GM23248 (cell line): ENCODE results near the gene PPARGC1A. TPM values are rescaled to one million over a fixed set of nuclear protein-coding genes. Genes with fewer than 3 reads are reported as not detected.

Experiments used
- DNase-seq: peaks from one replicate; pipeline ENCODE4 v3.0.0-alpha.2; 2015
- H2AFZ ChIP-seq: fragments of 200-600 bp; sonication (generic); 2 replicates; pipeline ENCODE4 v1.6.1; 2016; ENCODE audit warnings: antibody characterized with exemption
- H3F3A ChIP-seq: fragments of 200-600 bp; sonication (generic); 2 replicates; pipeline ENCODE4 v1.6.1; 2016; ENCODE audit warnings: mild to moderate bottlenecking, antibody characterized with exemption, mixed run types; ENCODE audit not compliant: insufficient read depth
- H3K27ac ChIP-seq: fragments of 200-600 bp; sonication (generic); 2 replicates; pipeline ENCODE4 v1.5.1; 2016; ENCODE audit warnings: mild to moderate bottlenecking
- H3K27me3 ChIP-seq: fragments of 200-600 bp; sonication (generic); replicated peaks from 2 replicates; pipeline ENCODE4 v1.6.1; 2016; ENCODE audit warnings: mild to moderate bottlenecking; ENCODE audit not compliant: insufficient read depth
- H3K36me3 ChIP-seq: fragments of 200-600 bp; sonication (generic); 2 replicates; pipeline ENCODE4 v1.6.1; 2016; ENCODE audit warnings: low read depth, mild to moderate bottlenecking
- H3K4me1 ChIP-seq: fragments of 200-600 bp; sonication (generic); 2 replicates; pipeline ENCODE4 v1.6.1; 2016; ENCODE audit warnings: mild to moderate bottlenecking; ENCODE audit not compliant: insufficient read depth
- H3K4me2 ChIP-seq: fragments of 200-600 bp; sonication (generic); one replicate; pipeline ENCODE4 v1.6.1; 2016; ENCODE audit warnings: mild to moderate bottlenecking; ENCODE audit not compliant: unreplicated experiment
- H3K4me3 ChIP-seq: fragments of 200-600 bp; sonication (generic); 2 replicates; pipeline ENCODE4 v1.5.1; 2016; ENCODE audit warnings: mild to moderate bottlenecking
- H3K79me2 ChIP-seq: fragments of 200-600 bp; sonication (generic); 2 replicates; pipeline ENCODE4 v1.6.1; 2016; ENCODE audit warnings: mild to moderate bottlenecking; ENCODE audit not compliant: insufficient read depth
- H3K9ac ChIP-seq: fragments of 200-600 bp; sonication (generic); 2 replicates; pipeline ENCODE4 v1.6.1; 2016; ENCODE audit warnings: mild to moderate bottlenecking
- H3K9me2 ChIP-seq: fragments of 200-600 bp; sonication (generic); 2 replicates; pipeline ENCODE4 v1.6.1; 2016; ENCODE audit warnings: mixed run types, mild to moderate bottlenecking, moderate library complexity; ENCODE audit not compliant: insufficient read depth
- H3K9me3 ChIP-seq: fragments of 200-600 bp; sonication (generic); one replicate; pipeline ENCODE4 v1.6.1; 2017; ENCODE audit warnings: low read depth
- H4K20me1 ChIP-seq: fragments of 200-600 bp; sonication (generic); 2 replicates; pipeline ENCODE4 v1.6.0; 2016; ENCODE audit not compliant: insufficient read depth
- EZH2 ChIP-seq: fragments of 200-600 bp; sonication (generic); IDR thresholded peaks from 2 replicates; pipeline ENCODE4 v1.6.1; 2018; ENCODE audit warnings: antibody characterized with exemption, mild to moderate bottlenecking; ENCODE audit not compliant: insufficient read depth, poor library complexity, severe bottlenecking
- EZH2phosphoT487 ChIP-seq: fragments of 200-600 bp; sonication (generic); IDR thresholded peaks from 2 replicates; pipeline ENCODE4 v1.6.1; 2018; ENCODE audit warnings: antibody characterized with exemption, moderate library complexity, mild to moderate bottlenecking, low read depth; ENCODE audit not compliant: insufficient read depth
- WGBS, 2 experiments: methylation state at CpG; one replicate each; pipeline ENCODE4 v1.1.6; 2015 to 2017; ENCODE audit warnings: low lambda C conversion rate in 2 of 2, low coverage in 1 of 2; ENCODE audit errors: missing lambda C conversion rate in 2 of 2; 5-methylcytosine and 5-hydroxymethylcytosine counted together
- in situ Hi-C: fragments of 300-500 bp; cut with MboI; formaldehyde crosslinking; loops from 2 replicates; pipeline ENCODE4 v1.15.0; 2020
- polyA plus RNA-seq: library from polyadenylated mRNA; unstranded; fragments of >200 nt; fragmentation: Nextera tagmentation; extraction: Ambion mirVana; gene quantifications from 2 replicates; pipeline ENCODE4 v1.2.1, GENCODE V29; 2016
- total RNA-seq: library from RNA; depleted of rRNA; stranded (reverse); fragments of >200 nt; shearing (Covaris generic); gene quantifications from 2 replicates; pipeline ENCODE4 v1.2.3, GENCODE V29; 2014

PPARGC1A gene
- total and polyA plus RNA-seq, 2 experiments from 2014 or later: not detected

DNA sequence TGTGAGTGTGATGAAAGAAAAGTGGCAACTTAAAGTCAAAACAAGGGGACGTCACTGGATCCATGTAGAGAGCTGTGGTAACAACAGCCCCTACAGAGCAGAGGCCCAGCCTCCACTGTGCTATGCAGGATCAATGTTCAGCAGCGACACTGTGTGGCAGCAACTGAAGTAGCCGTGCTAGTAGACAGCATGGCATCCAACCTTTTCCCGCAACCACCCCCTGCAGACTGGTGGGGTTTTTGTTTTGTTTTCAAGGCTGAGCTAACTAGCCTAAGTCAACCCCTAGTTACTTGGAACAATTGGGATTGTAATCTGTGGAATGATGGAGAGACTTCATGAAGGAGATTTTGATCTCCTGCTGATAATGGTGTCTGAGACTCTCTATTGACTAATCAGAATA, 44.4 kb upstream of the PPARGC1A start:
- Histone ChIP-seq H3K9me3 (no peaks in the 10 kb centered on the region), H3K4me1 (peaks cover 32% of the 10 kb centered on the region), H3K27me3 (no peaks in the 10 kb centered on the region), H3F3A (0 out of 2 replicates have a peak, but pooled peaks cover 6% of the 10 kb centered on the region), H2AFZ (no peak overlapping the region), H3K27ac (no peak overlapping the region), H3K4me2 (no peak overlapping the region), H4K20me1 (no peaks in the 10 kb centered on the region), H3K9me2 (no peaks in the 10 kb centered on the region), H3K79me2 (no peaks in the 10 kb centered on the region), H3K4me3 (no peak overlapping the region), H3K36me3 (no peaks in the 10 kb centered on the region), H3K9ac (no peak overlapping the region)
- no peak for DNase-seq
- TF ChIP-seq EZH2phosphoT487 (no peak), EZH2 (no peak)
- in situ Hi-C loops: no loop called here
- 88 to 94% methylated on average over 4 of the region's 4 CpGs for WGBS, 2 experiments

DNA sequence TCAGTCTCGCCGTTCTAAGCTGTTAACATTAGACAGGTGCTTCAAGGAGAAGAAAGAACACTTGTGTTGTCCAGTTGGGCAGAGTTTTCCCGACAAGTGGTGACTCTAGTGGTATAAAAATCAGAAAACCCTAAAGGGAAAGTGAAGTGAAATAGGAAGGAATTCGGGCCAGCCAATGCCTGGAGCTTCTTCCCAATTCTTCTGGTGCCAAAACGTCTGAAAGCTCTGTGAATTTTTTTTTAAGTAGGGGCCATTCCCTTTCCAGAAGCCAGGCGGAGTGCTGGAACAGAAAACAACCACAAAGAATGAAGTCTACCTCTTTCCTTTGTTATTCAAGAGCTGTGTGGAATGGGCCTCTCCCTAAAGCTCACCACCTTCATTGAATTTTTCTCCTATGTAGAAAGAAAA, 43.1 kb upstream of the PPARGC1A start:
- WGBS, 2 experiments: 23 to 26% methylated on average over 6 of the region's 6 CpGs
- Histone ChIP-seq H3K27me3 (no peaks in the 10 kb centered on the region), H2AFZ (peak overlapping the region; percentile 24; the same call in 1 of the 2 replicates), H4K20me1 (no peaks in the 10 kb centered on the region), H3F3A (0 out of 2 replicates have a peak, but pooled peaks cover 6% of the 10 kb centered on the region), H3K9me2 (no peaks in the 10 kb centered on the region), H3K4me3 (no peak overlapping the region), H3K4me1 (peaks cover 32% of the 10 kb centered on the region), H3K36me3 (no peaks in the 10 kb centered on the region), H3K79me2 (no peaks in the 10 kb centered on the region), H3K4me2 (peak overlapping the region; percentile 36), H3K27ac (no peak overlapping the region), H3K9me3 (no peaks in the 10 kb centered on the region), H3K9ac (no peak overlapping the region)
- DNase-seq: peak; percentile 64
- no peak for TF ChIP-seq EZH2phosphoT487
- TF ChIP-seq EZH2: no peak
- in situ Hi-C loops: no loop called here

DNA sequence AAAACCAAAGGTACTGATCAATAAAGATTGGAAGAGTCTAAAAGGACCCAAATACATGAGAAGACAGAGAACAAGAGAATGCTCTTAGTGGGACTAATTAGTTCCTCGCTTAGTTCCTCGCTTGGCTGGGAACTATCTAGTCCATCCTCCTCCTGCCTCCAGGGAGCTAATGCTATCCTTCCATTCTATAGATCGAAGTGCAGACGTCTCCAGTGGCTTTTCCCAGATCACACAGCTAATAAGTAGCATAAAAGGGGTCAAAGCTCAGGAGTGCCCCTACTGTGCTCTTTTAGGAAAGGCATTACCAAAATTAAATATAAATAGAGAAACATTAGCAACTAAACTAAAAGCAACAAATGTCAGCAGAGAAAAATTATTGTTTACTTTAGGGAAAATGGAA, 42.3 kb upstream of the PPARGC1A start:
- in situ Hi-C loops: no loop called here
- Histone ChIP-seq H2AFZ (no peak overlapping the region), H3K36me3 (no peaks in the 10 kb centered on the region), H3K27ac (no peak overlapping the region), H3K4me2 (no peak overlapping the region), H3K9me3 (no peaks in the 10 kb centered on the region), H3K9ac (no peak overlapping the region), H3K9me2 (no peaks in the 10 kb centered on the region), H3K79me2 (no peaks in the 10 kb centered on the region), H3K4me3 (no peak overlapping the region), H3K27me3 (no peaks in the 10 kb centered on the region), H4K20me1 (no peaks in the 10 kb centered on the region), H3F3A (0 out of 2 replicates have a peak, but pooled peaks cover 6% of the 10 kb centered on the region), H3K4me1 (peaks cover 32% of the 10 kb centered on the region)
- DNase-seq: no peak
- TF ChIP-seq EZH2phosphoT487 (no peak), EZH2 (no peak)
- WGBS, 2 experiments: 83 to 95% methylated on average over 4 of the region's 4 CpGs

DNA sequence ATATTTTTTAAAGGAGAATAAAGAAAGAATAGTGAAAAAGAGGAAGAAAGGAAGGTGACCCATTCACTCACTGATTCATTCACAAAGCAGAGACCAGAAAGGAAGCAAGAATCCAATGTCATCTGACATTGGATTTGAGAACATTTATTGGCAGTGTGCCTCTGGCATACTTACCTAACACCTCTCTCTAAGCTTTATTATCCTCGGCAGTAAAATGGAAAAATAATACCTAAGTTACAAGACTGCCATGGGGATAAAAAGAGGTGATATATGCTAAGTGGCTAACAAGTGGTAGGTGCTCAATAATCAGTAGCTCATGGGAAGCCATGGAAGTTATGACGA, 41.6 kb upstream of the PPARGC1A start:
- H3F3A ChIP-seq: 0 out of 2 replicates have a peak, but pooled peaks cover 6% of the 10 kb centered on the region
- no peaks in the 10 kb centered on the region for H3K9me3 ChIP-seq
- no peak overlapping the region for H2AFZ ChIP-seq
- H3K27ac ChIP-seq: no peak overlapping the region
- no peak overlapping the region for H3K4me2 ChIP-seq
- no peak overlapping the region for H3K4me3 ChIP-seq
- in situ Hi-C loops: no loop called here
- H3K4me1 ChIP-seq: peaks cover 29% of the 10 kb centered on the region
- no peak for DNase-seq
- TF ChIP-seq EZH2phosphoT487: no peak
- TF ChIP-seq EZH2: no peak
- 62 to 69% methylated on average over 2 of the region's 2 CpGs for WGBS, 2 experiments
- H3K27me3 ChIP-seq: no peaks in the 10 kb centered on the region
- no peaks in the 10 kb centered on the region for H3K9me2 ChIP-seq
- no peaks in the 10 kb centered on the region for H4K20me1 ChIP-seq
- H3K36me3 ChIP-seq: no peaks in the 10 kb centered on the region
- no peaks in the 10 kb centered on the region for H3K79me2 ChIP-seq
- H3K9ac ChIP-seq: no peak overlapping the region
